HG02798 (cell line): ENCODE data around the gene SGCD.

Experiments used
- ATAC-seq: cut with Tn5 transposase; IDR thresholded peaks from one replicate; pipeline ENCODE4 v1.9.1; 2021; ENCODE audit warnings: mild to moderate bottlenecking; ENCODE audit not compliant: unreplicated experiment, poor library complexity

The SGCD gene

GRCh38 chr5:156543348-156544145 is 216.6 kb downstream of the SGCD start:
- ATAC-seq = no peak

GRCh38 chr5:156552855-156553358 is 225.9 kb downstream of the SGCD start:
- no peak for ATAC-seq

GRCh38 chr5:156556666-156557406 is 229.9 kb downstream of the SGCD start:
- no peak for ATAC-seq

DNA sequence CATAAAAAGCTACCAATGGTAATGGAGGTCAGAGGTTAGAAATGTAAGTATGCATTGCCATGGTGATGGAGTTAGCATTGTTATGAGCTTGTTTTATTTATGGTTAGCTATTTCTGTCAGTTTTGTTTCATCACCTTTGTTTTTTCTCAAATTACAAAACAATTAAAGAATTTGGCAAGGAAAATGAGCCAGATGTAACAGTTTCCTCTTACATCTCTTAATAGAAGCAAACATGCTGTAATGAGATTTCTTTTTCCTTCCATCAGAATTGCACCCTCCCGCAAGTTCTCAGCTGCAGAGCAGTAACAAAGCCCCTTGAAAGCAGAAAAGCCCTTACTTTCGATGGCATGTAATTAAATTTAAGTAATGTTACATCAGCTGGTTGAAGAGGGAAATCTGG is 233.0 kb downstream of the SGCD start:
- ATAC-seq = no peak

DNA sequence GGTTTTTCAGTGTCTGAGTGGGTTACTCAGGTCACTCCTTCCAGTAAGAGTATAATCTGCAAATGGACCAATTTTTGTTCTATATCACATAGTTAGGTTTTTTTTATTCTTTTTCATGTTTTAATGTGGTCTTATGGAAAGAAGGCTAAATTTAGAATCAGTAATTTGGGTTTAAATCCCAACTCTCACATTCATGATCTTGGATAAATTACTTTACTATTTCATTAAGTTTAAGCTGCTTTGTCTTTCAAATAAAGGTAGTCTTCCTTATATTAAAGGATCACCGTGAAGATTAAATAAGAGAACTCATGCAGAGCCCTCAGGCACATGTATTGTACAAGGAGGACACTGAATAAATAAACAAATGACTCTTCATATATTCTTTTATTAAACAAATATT is 234.7 kb downstream of the SGCD start:
- ATAC-seq = no peak

DNA sequence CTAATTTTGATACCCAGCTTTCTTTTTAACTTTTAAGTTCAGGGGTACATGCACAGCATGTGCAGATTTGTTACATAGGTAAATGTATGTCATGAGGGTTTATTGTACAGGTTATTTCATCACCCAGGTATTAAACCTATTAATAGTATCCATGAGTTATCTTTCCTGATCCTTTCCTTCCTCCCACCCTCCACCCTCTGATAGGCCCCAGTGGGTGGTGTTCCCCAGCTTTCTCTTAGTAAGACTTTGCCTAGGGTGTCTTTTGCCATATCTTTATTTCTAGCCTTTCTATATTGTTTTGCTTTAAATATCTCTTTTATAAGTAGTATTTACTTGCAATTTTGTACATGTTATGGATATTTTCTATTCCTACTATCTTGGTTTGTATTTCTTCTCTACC is 243.7 kb downstream of the SGCD start:
- ATAC-seq = no peak

DNA sequence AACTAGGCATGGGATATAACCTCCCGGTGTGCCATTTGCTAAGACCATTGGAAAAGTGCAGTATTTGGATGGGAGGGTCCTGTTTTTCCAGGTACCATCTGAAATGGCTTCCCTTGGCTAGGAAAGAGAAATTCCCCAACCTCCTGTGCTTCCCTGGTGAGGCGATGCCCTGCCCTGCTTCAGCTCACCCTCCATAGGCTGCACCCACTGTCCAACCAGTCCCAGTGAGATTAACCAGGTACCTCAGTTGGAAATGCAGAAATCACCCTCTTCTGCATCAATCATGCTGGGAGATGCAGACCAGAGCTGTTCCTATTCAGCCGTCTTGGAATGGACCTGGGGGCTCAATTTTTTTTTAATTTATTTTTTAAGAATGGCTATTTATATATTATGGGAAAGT is 254.8 kb downstream of the SGCD start:
- ATAC-seq = no peak

GRCh38 chr5:156582193-156582598 is 255.2 kb downstream of the SGCD start:
- no peak for ATAC-seq

GRCh38 chr5:156584871-156585270 is 257.9 kb downstream of the SGCD start:
- no peak for ATAC-seq

DNA sequence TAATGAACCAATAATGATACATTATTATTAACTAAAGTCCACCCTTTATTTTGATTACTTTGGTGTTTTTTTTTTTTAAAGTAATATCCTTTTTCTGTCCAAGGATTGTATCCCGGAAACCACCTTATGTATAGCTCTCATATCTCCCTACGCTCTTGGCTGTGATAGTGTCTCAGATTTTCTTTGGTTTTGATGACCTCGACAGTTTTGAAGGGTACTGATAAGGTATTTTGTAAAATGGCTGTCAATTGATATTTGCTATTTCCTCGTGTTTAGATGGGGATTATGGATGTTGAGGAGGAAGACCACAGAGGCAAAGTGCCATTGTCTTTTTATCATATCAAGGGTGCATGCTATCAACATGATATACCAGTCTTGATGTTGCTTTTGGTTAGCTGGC is 259.0 kb downstream of the SGCD start:
- ATAC-seq = no peak

DNA sequence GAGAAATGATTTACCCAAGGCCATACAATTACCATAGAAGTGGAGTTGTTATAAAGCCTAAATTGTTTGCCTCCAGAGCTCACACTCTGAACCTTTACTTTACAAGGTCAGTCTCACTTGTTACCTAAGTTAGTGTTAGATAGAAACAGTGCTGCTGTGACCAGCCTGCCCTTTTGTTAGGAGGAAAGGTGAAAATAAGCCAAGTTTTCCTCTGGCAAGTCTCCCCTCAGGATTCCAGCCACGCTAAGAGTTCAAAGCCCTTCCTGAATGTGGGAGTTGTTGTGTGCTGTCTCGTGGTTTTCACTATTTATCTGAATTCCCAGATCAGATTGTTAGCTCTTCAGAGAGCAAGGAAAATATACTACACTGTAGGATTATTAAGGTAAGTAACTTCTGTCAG is 260.0 kb downstream of the SGCD start:
- no peak for ATAC-seq

DNA sequence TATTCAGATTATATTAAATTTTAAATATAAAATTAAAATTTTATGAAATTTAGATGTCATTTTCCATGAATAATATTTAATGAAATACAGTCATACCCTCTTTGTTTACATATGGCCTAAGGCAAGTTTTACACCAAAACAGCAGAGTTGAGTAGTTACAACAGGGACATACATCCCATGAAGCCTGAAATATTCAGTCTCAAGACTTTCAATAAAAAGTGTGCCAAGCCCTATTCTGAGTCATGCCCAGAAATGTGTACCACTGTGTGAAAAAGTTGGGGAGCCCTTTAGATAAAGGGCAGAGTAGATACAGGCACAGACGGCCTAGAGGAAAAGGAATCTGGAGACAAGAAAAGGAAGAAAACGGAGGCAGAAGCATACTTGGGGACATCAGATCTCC is 261.3 kb downstream of the SGCD start:
- ATAC-seq = no peak

GRCh38 chr5:156589104-156589945 is 262.4 kb downstream of the SGCD start:
- ATAC-seq = no peak

DNA sequence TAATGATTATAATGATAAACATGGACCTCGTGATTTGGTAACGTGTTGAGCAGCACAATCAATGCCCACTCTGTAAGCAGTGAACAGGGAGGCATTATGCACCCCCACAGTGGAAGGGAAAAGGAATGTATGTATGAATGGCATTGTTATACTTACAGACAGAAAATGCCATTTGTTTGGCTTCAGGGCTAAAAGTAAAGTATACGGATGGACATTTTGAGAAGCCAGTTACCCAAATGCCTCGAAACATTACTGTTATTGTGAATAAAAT is 262.9 kb downstream of the SGCD start:
- no peak for ATAC-seq

GRCh38 chr5:156590978-156591377 is 264.0 kb downstream of the SGCD start:
- ATAC-seq = no peak

DNA sequence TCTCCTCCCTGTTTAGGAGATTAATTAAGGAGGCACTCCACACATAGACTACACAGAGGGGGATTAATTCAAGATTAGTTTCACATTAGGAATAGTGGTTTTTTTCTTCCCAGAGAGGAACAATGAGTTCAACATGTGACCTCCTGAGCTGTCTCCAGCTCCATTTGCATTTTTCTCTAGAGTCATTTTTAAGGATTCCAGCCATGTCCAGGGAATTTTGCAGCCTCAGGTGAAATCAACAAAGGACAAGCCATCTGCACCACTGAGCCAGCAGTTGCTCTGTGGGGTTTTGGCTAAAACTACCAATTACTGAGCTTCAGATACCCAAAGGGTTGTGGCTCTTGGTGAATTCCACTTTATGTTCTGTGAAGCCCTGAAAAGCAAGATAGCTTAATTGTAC is 264.7 kb downstream of the SGCD start:
- ATAC-seq = no peak

- no peak for ATAC-seq
Measured at GRCh38 chr5:156593546-156593945, 266.6 kb downstream of the SGCD start.

DNA sequence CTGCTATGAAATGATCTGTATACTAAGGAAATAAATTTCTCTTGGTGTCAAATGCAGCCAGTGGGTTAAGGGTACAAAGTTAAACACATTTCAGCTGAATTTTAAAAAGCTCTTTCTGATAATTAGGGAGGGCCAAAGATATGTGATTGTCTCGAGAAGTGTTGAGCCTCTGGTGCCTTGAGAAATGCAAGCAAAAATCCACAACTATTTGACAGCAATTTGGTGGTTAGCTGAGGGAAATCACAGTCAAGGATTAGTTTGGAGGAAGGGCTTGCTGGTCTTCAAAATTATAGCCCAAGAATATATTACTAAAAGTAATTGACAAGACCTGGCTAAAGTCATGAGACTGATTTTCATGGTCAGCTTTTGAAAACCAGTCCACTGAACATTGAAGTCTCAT is 267.4 kb downstream of the SGCD start:
- no peak for ATAC-seq

DNA sequence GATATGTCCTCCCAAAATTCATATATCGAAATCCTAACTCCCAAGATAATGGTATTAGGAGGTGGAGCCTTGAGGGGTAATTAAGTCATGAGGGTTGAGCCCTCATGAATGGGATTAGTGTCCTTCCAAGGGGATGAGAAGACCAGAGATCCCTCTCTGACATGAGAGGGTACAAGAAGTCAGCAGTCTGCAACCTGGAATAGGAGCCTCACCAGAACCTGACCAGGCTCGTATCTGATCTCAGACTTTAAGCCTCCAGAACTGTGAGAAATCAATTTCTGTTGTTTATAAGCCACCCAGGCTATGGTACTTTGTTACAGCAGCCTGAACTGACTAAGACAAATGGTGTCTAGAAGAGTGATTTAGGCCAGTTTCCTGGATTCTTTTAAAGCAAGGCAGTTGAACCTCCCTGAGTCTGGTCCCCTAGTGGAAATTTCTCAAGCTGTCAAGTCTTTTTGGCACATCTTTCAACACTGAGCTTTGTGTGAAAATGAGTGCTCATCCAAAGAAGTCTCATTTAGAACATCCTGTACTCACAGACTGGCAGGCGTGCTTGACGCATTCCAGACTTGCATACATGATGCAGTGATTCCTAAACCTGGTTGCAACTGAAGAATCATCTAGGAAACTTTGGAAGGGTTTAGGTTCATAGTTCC is 268.3 kb downstream of the SGCD start:
- no peak for ATAC-seq

- ATAC-seq = no peak
Measured at GRCh38 chr5:156597276-156597675, 270.3 kb downstream of the SGCD start.

DNA sequence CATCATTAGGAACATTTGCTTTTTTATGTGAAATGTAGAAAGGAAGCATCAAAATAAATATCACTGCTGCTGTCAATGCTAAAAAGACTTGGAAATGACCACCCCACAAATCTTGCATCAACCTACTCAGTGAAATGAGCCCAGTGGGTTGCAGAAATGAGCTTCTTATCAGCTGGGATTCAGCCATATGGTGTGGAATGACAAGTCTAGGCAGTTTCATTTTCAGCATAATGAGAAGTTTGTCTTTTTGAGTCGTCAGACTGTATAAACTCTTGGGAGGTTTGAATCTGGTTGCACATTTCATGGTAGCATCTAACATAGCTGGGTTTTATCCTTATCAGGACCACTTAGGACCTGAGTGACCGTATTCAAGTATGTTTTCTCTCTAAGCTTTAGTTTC is 272.0 kb downstream of the SGCD start:
- no peak for ATAC-seq
